CD14-positive monocyte (primary cell): ENCODE results near the gene RIMBP2. TPM values are rescaled to one million over a fixed set of nuclear protein-coding genes. Genes with fewer than 3 reads are reported as not detected.

Experiments used
- DNase-seq, 3 donors: peaks; one replicate each; pipeline ENCODE4 v3.0.0-alpha.2; 2011 to 2022
- H2AFZ ChIP-seq: 2 replicates; pipeline ENCODE4 v1.6.0; 2012; ENCODE audit warnings: mild to moderate bottlenecking, low read depth, low read length, inconsistent platforms; ENCODE audit not compliant: insufficient read depth, poor library complexity, severe bottlenecking
- H3K27ac ChIP-seq, 2 donors: 1 replicate in 1 of 2; 2 replicates in 1 of 2; pipeline ENCODE4 v1.5.1; 2012 to 2013; ENCODE audit warnings: low read length in 2 of 2, control low read depth in 1 of 2, inconsistent platforms in 1 of 2, low read depth in 1 of 2, mild to moderate bottlenecking in 1 of 2
- H3K27me3 ChIP-seq, 2 donors: one replicate each; pipeline versions ENCODE4 v1.6.0 to v1.6.1; 2011 to 2013; ENCODE audit warnings: low read length in 2 of 2; ENCODE audit not compliant: control insufficient read depth in 2 of 2, insufficient read depth in 2 of 2
- H3K36me3 ChIP-seq, 2 donors: replicated peaks in 1 of 2; 1 replicate in 1 of 2; 2 replicates in 1 of 2; pipeline versions ENCODE4 v1.5.1 to v1.6.1; 2012 to 2013; ENCODE audit warnings: low read length in 2 of 2, control low read depth in 1 of 2, inconsistent platforms in 1 of 2, mild to moderate bottlenecking in 1 of 2; ENCODE audit not compliant: insufficient read depth in 2 of 2, control insufficient read depth in 1 of 2
- H3K4me1 ChIP-seq, 2 donors: 1 replicate in 1 of 2; 2 replicates in 1 of 2; pipeline versions ENCODE4 v1.5.1 to v1.6.1; 2012 to 2013; ENCODE audit warnings: low read length in 2 of 2, control low read depth in 1 of 2, inconsistent platforms in 1 of 2, mild to moderate bottlenecking in 1 of 2, moderate library complexity in 1 of 2; ENCODE audit not compliant: insufficient read depth in 2 of 2, control insufficient read depth in 1 of 2
- H3K4me2 ChIP-seq: replicated peaks from 2 replicates; pipeline ENCODE3; 2012; ENCODE audit warnings: low read length, moderate library complexity, mild to moderate bottlenecking; ENCODE audit not compliant: poor library complexity, severe bottlenecking; ENCODE audit errors: extremely low read depth
- H3K4me3 ChIP-seq, 3 experiments: fragments of 200-600 bp in 1 of 3; sonication (generic) in 1 of 3; replicated peaks in 1 of 3; 1 replicate in 2 of 3; 2 replicates in 1 of 3; pipeline ENCODE4 v1.5.1; 2011 to 2013; ENCODE audit warnings: low read length in 3 of 3, mild to moderate bottlenecking in 3 of 3, control low read depth in 2 of 3, low read depth in 2 of 3, inconsistent platforms in 1 of 3, moderate library complexity in 1 of 3
- H3K79me2 ChIP-seq: 2 replicates; pipeline ENCODE4 v1.6.0; 2012; ENCODE audit warnings: mild to moderate bottlenecking, control low read depth, inconsistent platforms, low read length, moderate library complexity; ENCODE audit not compliant: insufficient read depth
- H3K9ac ChIP-seq: 2 replicates; pipeline ENCODE4 v1.6.0; 2017; ENCODE audit warnings: low read length, mild to moderate bottlenecking; ENCODE audit not compliant: insufficient read depth, poor library complexity, severe bottlenecking
- H3K9me3 ChIP-seq, 2 donors: replicated peaks in 1 of 2; 1 replicate in 1 of 2; 2 replicates in 1 of 2; pipeline versions ENCODE4 v1.5.1 to v1.6.1; 2012 to 2013; ENCODE audit warnings: low read length in 2 of 2, control low read depth in 1 of 2; ENCODE audit not compliant: control insufficient read depth in 1 of 2, insufficient read depth in 1 of 2
- H4K20me1 ChIP-seq: 2 replicates; pipeline ENCODE4 v1.6.0; 2012; ENCODE audit warnings: mild to moderate bottlenecking, low read length, control low read depth, moderate library complexity; ENCODE audit not compliant: insufficient read depth
- H3K27ac Mint-ChIP-seq, 7 donors: one replicate each; pipeline ENCODE4 v1.8.0; 2020; ENCODE audit warnings: mild to moderate bottlenecking in 7 of 7, mixed read lengths in 7 of 7, moderate library complexity in 6 of 7, inconsistent platforms in 2 of 7
- H3K27me3 Mint-ChIP-seq, 3 donors: one replicate each; pipeline ENCODE4 v1.8.0; 2021 to 2022; ENCODE audit warnings: low read depth in 3 of 3, mild to moderate bottlenecking in 3 of 3, mixed read lengths in 3 of 3, moderate library complexity in 3 of 3, inconsistent platforms in 1 of 3
- H3K36me3 Mint-ChIP-seq, 2 donors: one replicate each; pipeline ENCODE4 v1.8.0; 2020; ENCODE audit warnings: mixed read lengths in 2 of 2, inconsistent platforms in 1 of 2, mild to moderate bottlenecking in 1 of 2
- H3K4me1 Mint-ChIP-seq: one replicate; pipeline ENCODE4 v1.8.0; 2020; ENCODE audit warnings: mild to moderate bottlenecking, mixed read lengths
- H3K4me3 Mint-ChIP-seq, 2 donors: one replicate each; pipeline ENCODE4 v1.8.0; 2020; ENCODE audit warnings: mild to moderate bottlenecking in 2 of 2, mixed read lengths in 2 of 2, moderate library complexity in 1 of 2
- H3K9me3 Mint-ChIP-seq, 7 donors: one replicate each; pipeline ENCODE4 v1.8.0; 2020 to 2022; ENCODE audit warnings: mixed read lengths in 7 of 7, mild to moderate bottlenecking in 6 of 7, moderate library complexity in 6 of 7, inconsistent platforms in 2 of 7
- WGBS: methylation state at CpG from one replicate; pipeline ENCODE4 v1.1.5; 2013; ENCODE audit warnings: missing lambda C conversion rate; ENCODE audit not compliant: insufficient coverage; 5-methylcytosine and 5-hydroxymethylcytosine counted together
- intact Hi-C, 2 donors: fragments of 100-400 bp; cut with micrococcal nuclease; formaldehyde crosslinking; loops; one replicate each; pipeline versions ENCODE4 v1.15.0 to v1.15.1; 2023
- polyA plus RNA-seq, 3 donors: library from polyadenylated mRNA; depleted of rRNA in 1 of 3; unstranded in 2 of 3; stranded (reverse) in 1 of 3; fragments of 300-500 nt in 2 of 3; fragments of >200 nt in 1 of 3; fragmentation: Illumina TruSeq in 2 of 3; gene quantifications; 1 replicate in 2 of 3; 2 replicates in 1 of 3; pipeline ENCODE4 v1.2.3, GENCODE V29; 2012 to 2021
- TF ChIP-seq, protein P1 (sequence below): fragments of 200-600 bp; IDR thresholded peaks from one replicate; pipeline ENCODE4 v1.8.0; 2022; ENCODE audit warnings: antibody characterized with exemption, mild to moderate bottlenecking

The RIMBP2 gene
- polyA plus RNA-seq, 3 donors: not detected

DNA sequence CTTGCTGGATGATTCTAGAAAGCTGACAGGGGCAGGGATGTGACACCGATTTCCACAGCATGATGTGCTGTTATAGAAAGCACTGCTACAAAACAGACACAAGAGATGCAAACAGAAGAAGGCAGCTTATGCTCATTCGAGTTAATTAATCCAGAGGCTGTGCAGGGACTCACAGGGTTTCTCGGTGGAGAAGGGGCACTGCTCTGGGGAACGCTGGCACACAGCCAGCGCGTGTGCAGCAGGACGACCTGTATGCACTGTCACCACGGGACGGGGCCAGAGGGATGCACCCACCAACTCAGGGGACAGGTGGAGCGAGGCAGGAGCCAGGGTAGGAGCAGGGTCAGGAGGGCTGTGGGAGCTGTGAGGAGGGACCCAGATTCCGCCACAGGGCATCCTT is 143.5 kb downstream of the RIMBP2 start:
- peaks cover 9% of the 10 kb centered on the region for H3K4me1 Mint-ChIP-seq
- peaks cover 0 to 16% (median 5%) of the 10 kb centered on the region in 7 donors for H3K9me3 Mint-ChIP-seq
- Histone ChIP-seq H3K79me2 (no peaks in the 10 kb centered on the region), H4K20me1 (no peaks in the 10 kb centered on the region), H3K9ac (no peak overlapping the region), H3K27ac (no peak overlapping the region), H3K4me1 (no peaks in the 10 kb centered on the region), H3K9me3 (peaks cover 0 to 5% of the 10 kb centered on the region in 2 donors), H3K4me2 (no peak overlapping the region), H3K4me3 (no peak overlapping the region), H2AFZ (no peak overlapping the region), H3K27me3 (no peaks in the 10 kb centered on the region), H3K36me3 (no peaks in the 10 kb centered on the region)
- no peak overlapping the region for H3K4me3 Mint-ChIP-seq
- TF ChIP-seq, protein P1, sequence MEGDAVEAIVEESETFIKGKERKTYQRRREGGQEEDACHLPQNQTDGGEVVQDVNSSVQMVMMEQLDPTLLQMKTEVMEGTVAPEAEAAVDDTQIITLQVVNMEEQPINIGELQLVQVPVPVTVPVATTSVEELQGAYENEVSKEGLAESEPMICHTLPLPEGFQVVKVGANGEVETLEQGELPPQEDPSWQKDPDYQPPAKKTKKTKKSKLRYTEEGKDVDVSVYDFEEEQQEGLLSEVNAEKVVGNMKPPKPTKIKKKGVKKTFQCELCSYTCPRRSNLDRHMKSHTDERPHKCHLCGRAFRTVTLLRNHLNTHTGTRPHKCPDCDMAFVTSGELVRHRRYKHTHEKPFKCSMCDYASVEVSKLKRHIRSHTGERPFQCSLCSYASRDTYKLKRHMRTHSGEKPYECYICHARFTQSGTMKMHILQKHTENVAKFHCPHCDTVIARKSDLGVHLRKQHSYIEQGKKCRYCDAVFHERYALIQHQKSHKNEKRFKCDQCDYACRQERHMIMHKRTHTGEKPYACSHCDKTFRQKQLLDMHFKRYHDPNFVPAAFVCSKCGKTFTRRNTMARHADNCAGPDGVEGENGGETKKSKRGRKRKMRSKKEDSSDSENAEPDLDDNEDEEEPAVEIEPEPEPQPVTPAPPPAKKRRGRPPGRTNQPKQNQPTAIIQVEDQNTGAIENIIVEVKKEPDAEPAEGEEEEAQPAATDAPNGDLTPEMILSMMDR: no peak
- intact Hi-C loops: no loop called here
- H3K36me3 Mint-ChIP-seq: no peaks in the 10 kb centered on the region
- WGBS: 84% methylated on average over 10 of the region's 11 CpGs
- DNase-seq: no peak
- H3K27ac Mint-ChIP-seq: no peak overlapping the region
- peaks cover 0 to 3% (median 2%) of the 10 kb centered on the region in 3 donors for H3K27me3 Mint-ChIP-seq

DNA sequence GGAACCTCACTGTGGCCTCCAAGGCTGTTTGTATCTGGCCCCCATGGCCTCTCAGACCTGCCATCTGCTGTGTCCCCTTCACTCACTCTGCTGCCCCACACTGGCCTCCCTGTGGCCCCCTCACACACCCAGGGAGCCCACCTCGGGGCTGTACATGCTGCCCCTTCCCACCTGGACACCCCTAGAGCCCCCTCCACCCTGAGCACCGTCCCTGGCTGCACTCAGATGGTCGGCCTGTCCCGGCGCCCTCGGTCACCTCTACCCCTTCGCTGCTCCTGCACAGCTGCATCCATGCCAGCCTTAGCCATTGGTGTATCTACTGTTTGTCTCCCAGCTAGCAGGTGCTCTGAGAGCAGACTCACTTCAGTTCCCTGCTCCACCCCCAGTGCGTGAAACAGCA is 144.4 kb downstream of the RIMBP2 start:
- Mint-ChIP-seq H3K36me3 (no peaks in the 10 kb centered on the region), H3K27me3 (peaks cover 0 to 3% (median 2%) of the 10 kb centered on the region in 3 donors), H3K9me3 (peaks cover 1 to 20% (median 7%) of the 10 kb centered on the region in 7 donors), H3K27ac (no peak overlapping the region), H3K4me3 (no peak overlapping the region), H3K4me1 (peaks cover 9% of the 10 kb centered on the region)
- no peak for DNase-seq
- H2AFZ ChIP-seq: no peak overlapping the region
- no peak overlapping the region for H3K4me3 ChIP-seq
- intact Hi-C loops: no loop called here
- no peaks in the 10 kb centered on the region for H3K4me1 ChIP-seq
- WGBS: 99% methylated on average over 7 of the region's 8 CpGs
- TF ChIP-seq, protein P1: no peak
- H3K79me2 ChIP-seq: no peaks in the 10 kb centered on the region
- no peak overlapping the region for H3K4me2 ChIP-seq
- H4K20me1 ChIP-seq: no peaks in the 10 kb centered on the region
- no peak overlapping the region for H3K27ac ChIP-seq
- H3K27me3 ChIP-seq: no peaks in the 10 kb centered on the region
- peaks cover 2 to 7% of the 10 kb centered on the region in 2 donors for H3K9me3 ChIP-seq
- no peak overlapping the region for H3K9ac ChIP-seq
- H3K36me3 ChIP-seq: no peaks in the 10 kb centered on the region
